ENCODE measurements around the gene SPARCL1. TPM values are rescaled to one million over a fixed set of nuclear protein-coding genes. Genes with fewer than 3 reads are reported as not detected.

The SPARCL1 gene
- total and polyA plus RNA-seq, 2 of the 13 experiments (the other 11 are each of a cell fraction or from before 2014, with no cell fraction given) = 0.04 TPM; not detected in 1

- H3K79me2 ChIP-seq (ENCODE audit: insufficient read depth, low read length) = no peaks in the 10 kb centered on the region
- ChIA-PET CTCF (ENCODE audit: low intra/inter-chr PET ratio, low total read pairs) (no interaction called here), POLR2A (no interaction called here)
- no peak overlapping the region for H3K27ac ChIP-seq (ENCODE audit: extremely low read length, insufficient read depth, low read length)
- H3K4me1 ChIP-seq (ENCODE audit: insufficient read depth, low read length) = no peaks in the 10 kb centered on the region
- no peak overlapping the region for H3K4me2 ChIP-seq (ENCODE audit: low read depth, low read length)
- no TSS peak for BruUV-seq (replicated peaks)
- 31% methylated on average over 3 of the region's 3 CpGs for WGBS (ENCODE audit: low lambda C conversion rate)
- H3K4me3 ChIP-seq (replicated peaks in 1 of 3; ENCODE audit: insufficient read depth in 1 of 3, low read depth in 2 of 3, low read length in 3 of 3) = no peak overlapping the region
- no peaks in the 10 kb centered on the region for H3K36me3 ChIP-seq (replicated peaks in 1 of 2; ENCODE audit: control insufficient read depth in 1 of 2, insufficient read depth in 2 of 2, low read length in 2 of 2)
- 0 out of 5 replicates have a peak, but pooled peaks cover 0 to 3% of the 10 kb centered on the region in 2 experiments for H3K27me3 ChIP-seq (ENCODE audit: control insufficient read depth in 1 of 2, insufficient read depth in 2 of 2, low read length in 2 of 2)
- no peak overlapping the region for H3K9ac ChIP-seq (ENCODE audit: insufficient read depth, low read depth, low read length)
- no peak for FAIRE-seq
- no peak overlapping the region for H2AFZ ChIP-seq (ENCODE audit: low read length)
- intact Hi-C loops (cut with micrococcal nuclease; ENCODE audit: unreplicated experiment) = no loop called here
- H3K9me3 ChIP-seq (ENCODE audit: low read length) = no peaks in the 10 kb centered on the region
- DNase-seq (ENCODE audit: low spot score) = no peak
- H4K20me1 ChIP-seq (ENCODE audit: insufficient read depth, low read length) = no peaks in the 10 kb centered on the region
- ATAC-seq = no peak
- in situ Hi-C loops (cut with HindIII; ENCODE audit: extremely low pct_ligation_motif_present, low pct_unique_long_range_greater_than_20kb) = no loop called here
- TF ChIP-seq ZBTB10 (CRISPR knock-in tag; IDR thresholded peaks at IDR 0.05; ENCODE audit: borderline replicate concordance) (no peak), HIC2 (CRISPR knock-in tag; IDR thresholded peaks at IDR 0.05; ENCODE audit: low read depth) (no peak), ZNF782 (CRISPR knock-in tag; IDR thresholded peaks at IDR 0.05; ENCODE audit: borderline replicate concordance) (no peak), HDAC2 (CRISPR knock-in tag; IDR thresholded peaks at IDR 0.05) (no peak), KLF13 (CRISPR knock-in tag; IDR thresholded peaks at IDR 0.05) (no peak), PBX2 (CRISPR knock-in tag; IDR thresholded peaks at IDR 0.05) (no peak), RNF219 (CRISPR knock-in tag; IDR thresholded peaks at IDR 0.05) (no peak), RAD51 (IDR thresholded peaks at IDR 0.05; ENCODE audit: borderline replicate concordance) (no peak), ZC3H4 (CRISPR knock-in tag; IDR thresholded peaks at IDR 0.05; ENCODE audit: borderline replicate concordance) (no peak), ZNF777 (CRISPR knock-in tag; IDR thresholded peaks at IDR 0.05) (no peak), ISX (CRISPR knock-in tag; conservative IDR thresholded peaks at IDR 0.05) (no peak), SMC3 (IDR thresholded peaks at IDR 0.05; ENCODE audit: low read length) (no peak), ZNF878 (CRISPR knock-in tag; IDR thresholded peaks at IDR 0.05) (no peak), GATA4 (IDR thresholded peaks at IDR 0.05; ENCODE audit: borderline replicate concordance, low read depth) (no peak), RBFOX2 (IDR thresholded peaks at IDR 0.05; ENCODE audit: low read depth, low read length) (no peak), ZNF24 (IDR thresholded peaks at IDR 0.05) (no peak), ZNF800 (CRISPR knock-in tag; IDR thresholded peaks at IDR 0.05) (no peak)
Measured at GRCh38 chr4:87574996-87575395, 45.8 kb upstream of the SPARCL1 start.
